ENCODE measurements around the gene FAM131C.
"Not testable (repeated sequence)": the region's sequence is repeated elsewhere in the genome, so short reads cannot be mapped to it uniquely, and the experiment has no call there.

DNA sequence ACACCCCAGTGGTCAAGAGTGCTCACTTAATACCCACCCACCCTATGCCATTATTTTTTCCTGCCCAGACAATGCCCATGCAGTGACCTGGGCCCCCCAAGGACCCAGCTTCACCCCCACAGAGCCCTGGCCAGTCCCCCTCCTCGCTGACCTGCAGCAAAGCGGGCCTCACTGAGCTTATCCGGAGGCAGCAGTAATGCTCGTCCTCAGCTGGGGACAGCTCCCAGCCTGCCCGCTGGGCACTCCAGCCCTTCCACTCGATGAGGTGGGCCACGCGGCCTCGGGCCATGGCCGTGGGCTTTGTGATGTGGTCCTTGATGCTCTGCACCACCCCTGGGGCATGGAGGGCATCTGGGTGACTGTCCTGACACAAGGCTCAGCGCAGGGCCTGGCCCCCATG lies 37.0 kb downstream of the FAM131C start:
- TF ChIP-seq, protein P1, sequence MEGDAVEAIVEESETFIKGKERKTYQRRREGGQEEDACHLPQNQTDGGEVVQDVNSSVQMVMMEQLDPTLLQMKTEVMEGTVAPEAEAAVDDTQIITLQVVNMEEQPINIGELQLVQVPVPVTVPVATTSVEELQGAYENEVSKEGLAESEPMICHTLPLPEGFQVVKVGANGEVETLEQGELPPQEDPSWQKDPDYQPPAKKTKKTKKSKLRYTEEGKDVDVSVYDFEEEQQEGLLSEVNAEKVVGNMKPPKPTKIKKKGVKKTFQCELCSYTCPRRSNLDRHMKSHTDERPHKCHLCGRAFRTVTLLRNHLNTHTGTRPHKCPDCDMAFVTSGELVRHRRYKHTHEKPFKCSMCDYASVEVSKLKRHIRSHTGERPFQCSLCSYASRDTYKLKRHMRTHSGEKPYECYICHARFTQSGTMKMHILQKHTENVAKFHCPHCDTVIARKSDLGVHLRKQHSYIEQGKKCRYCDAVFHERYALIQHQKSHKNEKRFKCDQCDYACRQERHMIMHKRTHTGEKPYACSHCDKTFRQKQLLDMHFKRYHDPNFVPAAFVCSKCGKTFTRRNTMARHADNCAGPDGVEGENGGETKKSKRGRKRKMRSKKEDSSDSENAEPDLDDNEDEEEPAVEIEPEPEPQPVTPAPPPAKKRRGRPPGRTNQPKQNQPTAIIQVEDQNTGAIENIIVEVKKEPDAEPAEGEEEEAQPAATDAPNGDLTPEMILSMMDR (IDR thresholded peaks at IDR 0.05): not testable (repeated sequence)
- TF ChIP-seq POLR2A, POLR2AphosphoS5 (IDR thresholded peaks at IDR 0.05): not testable (repeated sequence)

Data from prostate gland (tissue), 2 donors.